ENCODE measurements around the gene DNAH1. TPM values are rescaled to one million over a fixed set of nuclear protein-coding genes. Genes with fewer than 3 reads are reported as not detected.

Gene DNAH1
- total RNA-seq, 1 donor from 2014 or later: 3.3 TPM

DNA sequence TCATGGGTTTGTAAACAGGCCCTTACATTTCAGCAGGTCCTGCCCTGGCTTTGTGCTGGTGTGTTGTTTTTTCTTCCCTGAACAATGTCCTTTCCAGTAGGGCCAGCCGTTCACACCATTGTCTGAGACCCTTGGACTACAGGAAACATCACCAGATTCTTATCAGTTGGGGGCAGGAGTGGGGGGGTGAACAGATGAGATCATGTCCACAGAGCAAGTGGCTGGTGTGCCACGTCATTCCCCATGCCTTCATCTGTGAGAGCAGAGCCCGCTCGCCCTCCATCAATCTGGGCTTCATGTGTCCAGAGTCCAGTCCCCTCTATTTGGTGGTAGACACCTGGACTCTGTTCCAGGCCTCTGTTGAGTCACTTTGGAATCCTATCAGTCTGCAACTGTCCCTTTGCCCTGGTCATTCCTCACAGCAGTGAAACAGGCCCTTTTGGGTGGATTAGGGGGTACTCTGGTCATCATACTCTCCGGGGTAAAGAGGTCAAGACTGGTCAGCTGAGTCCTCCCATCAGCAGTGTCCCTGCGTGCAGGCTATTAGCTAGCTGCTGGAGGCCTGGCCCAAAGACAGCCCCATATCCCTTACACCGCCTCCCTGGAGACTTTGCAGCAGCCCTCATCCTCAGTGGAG, 113.8 kb downstream of the DNAH1 start:
- Mint-ChIP-seq H3K27me3 (ENCODE audit: unreplicated experiment) (peaks cover 12% of the 10 kb centered on the region), H3K4me1 (ENCODE audit: unreplicated experiment) (peaks cover 75% of the 10 kb centered on the region)
- DNase-seq (ENCODE audit: low spot score): peak; percentile 74

DNA sequence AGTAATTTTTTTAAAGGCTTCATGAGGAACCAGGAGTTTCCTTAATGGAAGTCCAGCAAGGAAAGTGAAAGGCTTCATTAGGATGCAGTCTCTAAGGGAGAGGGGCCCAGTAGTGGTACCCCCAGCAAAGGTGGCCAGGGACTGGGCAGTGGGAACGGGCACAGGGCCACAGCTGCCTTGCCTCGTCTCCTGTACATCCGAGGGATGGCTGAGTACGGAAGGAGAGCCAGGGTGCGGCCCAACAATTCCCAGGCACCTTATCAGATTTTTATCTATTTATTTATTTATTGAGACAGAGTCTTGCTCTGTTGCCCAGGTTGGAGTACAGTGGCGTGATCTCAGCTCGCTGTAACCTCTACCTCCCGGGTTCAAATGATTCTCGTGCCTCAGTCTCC, 114.3 kb downstream of the DNAH1 start:
- peaks cover 26% of the 10 kb centered on the region for H3K36me3 Mint-ChIP-seq (ENCODE audit: low read depth, unreplicated experiment)
- H3K27ac Mint-ChIP-seq (ENCODE audit: unreplicated experiment): peak overlapping the region; percentile 100

More for the DNA sequence above, 113.8 kb downstream of the DNAH1 start:
- TF ChIP-seq, protein P1, sequence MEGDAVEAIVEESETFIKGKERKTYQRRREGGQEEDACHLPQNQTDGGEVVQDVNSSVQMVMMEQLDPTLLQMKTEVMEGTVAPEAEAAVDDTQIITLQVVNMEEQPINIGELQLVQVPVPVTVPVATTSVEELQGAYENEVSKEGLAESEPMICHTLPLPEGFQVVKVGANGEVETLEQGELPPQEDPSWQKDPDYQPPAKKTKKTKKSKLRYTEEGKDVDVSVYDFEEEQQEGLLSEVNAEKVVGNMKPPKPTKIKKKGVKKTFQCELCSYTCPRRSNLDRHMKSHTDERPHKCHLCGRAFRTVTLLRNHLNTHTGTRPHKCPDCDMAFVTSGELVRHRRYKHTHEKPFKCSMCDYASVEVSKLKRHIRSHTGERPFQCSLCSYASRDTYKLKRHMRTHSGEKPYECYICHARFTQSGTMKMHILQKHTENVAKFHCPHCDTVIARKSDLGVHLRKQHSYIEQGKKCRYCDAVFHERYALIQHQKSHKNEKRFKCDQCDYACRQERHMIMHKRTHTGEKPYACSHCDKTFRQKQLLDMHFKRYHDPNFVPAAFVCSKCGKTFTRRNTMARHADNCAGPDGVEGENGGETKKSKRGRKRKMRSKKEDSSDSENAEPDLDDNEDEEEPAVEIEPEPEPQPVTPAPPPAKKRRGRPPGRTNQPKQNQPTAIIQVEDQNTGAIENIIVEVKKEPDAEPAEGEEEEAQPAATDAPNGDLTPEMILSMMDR (IDR thresholded peaks at IDR 0.05; ENCODE audit: unreplicated experiment): no peak
- Mint-ChIP-seq H3K9me3 (ENCODE audit: unreplicated experiment) (no peaks in the 10 kb centered on the region), H3K4me3 (ENCODE audit: unreplicated experiment) (peak overlapping the region; percentile 56), H3K27ac (ENCODE audit: unreplicated experiment) (peak overlapping the region; percentile 100), H3K36me3 (ENCODE audit: low read depth, unreplicated experiment) (peaks cover 26% of the 10 kb centered on the region)

DNA sequence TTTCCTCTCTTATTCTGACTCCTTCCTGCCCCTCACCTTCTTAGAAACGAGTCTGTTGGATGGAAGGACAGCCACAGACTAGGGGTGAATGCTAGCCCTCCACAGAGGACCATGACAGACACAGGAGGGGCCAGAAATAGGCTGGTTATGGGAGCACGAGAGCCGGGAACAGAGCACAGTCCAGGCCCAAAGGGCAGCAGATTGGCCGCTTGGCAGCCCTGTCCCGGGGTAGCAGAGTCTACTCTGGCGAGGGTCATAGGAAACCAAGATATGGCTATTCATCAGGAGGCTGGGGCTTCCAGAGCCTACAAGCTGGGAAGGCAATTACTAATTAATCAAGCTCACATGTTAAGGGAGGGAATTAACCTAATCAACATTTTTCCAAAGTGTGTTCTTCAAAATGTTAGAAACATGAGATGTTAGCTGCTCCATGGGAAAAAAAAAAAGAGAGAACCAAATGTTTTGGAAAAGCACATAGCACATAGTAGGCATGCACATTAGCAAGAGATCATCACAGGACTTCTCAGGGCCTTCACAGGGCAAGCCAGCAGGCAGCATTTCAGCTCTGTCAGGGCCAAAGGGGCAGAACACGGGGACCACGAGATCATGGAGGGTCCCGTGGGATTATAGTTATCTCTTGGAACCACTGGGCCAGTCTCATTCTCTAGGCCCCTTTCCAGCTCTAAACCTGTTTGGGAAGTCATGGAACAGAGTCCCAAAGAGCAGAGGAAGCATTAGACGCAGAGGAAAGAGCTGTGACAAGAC, 115.5 kb downstream of the DNAH1 start:
- no peaks in the 10 kb centered on the region for H3K9me3 Mint-ChIP-seq (ENCODE audit: unreplicated experiment)
- peaks cover 81% of the 10 kb centered on the region for H3K4me1 Mint-ChIP-seq (ENCODE audit: unreplicated experiment)
- H3K4me3 Mint-ChIP-seq (ENCODE audit: unreplicated experiment): peak overlapping the region; percentile 27
- TF ChIP-seq, protein P1 (IDR thresholded peaks at IDR 0.05; ENCODE audit: unreplicated experiment): no peak
- peaks cover 9% of the 10 kb centered on the region for H3K27me3 Mint-ChIP-seq (ENCODE audit: unreplicated experiment)
- H3K36me3 Mint-ChIP-seq (ENCODE audit: low read depth, unreplicated experiment): peaks cover 31% of the 10 kb centered on the region
- DNase-seq (ENCODE audit: low spot score): no peak
- peak overlapping the region; percentile 91 for H3K27ac Mint-ChIP-seq (ENCODE audit: unreplicated experiment)

More for the DNA sequence above, 114.3 kb downstream of the DNAH1 start:
- Mint-ChIP-seq H3K9me3 (ENCODE audit: unreplicated experiment) (no peaks in the 10 kb centered on the region), H3K4me1 (ENCODE audit: unreplicated experiment) (peaks cover 73% of the 10 kb centered on the region), H3K27me3 (ENCODE audit: unreplicated experiment) (peaks cover 12% of the 10 kb centered on the region), H3K4me3 (ENCODE audit: unreplicated experiment) (no peak overlapping the region)
- TF ChIP-seq, protein P1 (IDR thresholded peaks at IDR 0.05; ENCODE audit: unreplicated experiment): no peak
- no peak for DNase-seq (ENCODE audit: low spot score)

DNA sequence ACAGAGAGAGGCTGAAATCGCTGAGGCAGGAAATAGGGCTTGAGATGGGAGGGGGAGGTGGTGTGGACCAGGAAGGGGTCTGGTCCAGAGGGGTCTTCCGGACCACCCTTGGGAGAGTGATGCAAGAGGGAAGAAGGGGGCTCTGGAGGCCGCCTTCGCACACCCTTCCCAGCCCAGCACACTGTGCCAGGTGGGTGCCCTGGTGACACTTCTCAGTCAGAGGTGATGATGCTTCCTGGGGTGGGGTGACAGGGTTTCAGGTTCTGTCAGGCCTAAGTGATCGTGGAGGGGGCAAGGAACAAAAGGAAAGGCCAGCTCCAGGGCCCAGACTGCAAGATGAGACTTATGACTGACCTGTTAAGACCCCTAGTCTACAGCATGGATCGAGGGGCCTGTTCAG, 116.1 kb downstream of the DNAH1 start:
- Mint-ChIP-seq H3K27me3 (ENCODE audit: unreplicated experiment) (peaks cover 9% of the 10 kb centered on the region), H3K4me1 (ENCODE audit: unreplicated experiment) (peaks cover 81% of the 10 kb centered on the region), H3K4me3 (ENCODE audit: unreplicated experiment) (peak overlapping the region; percentile 27), H3K36me3 (ENCODE audit: low read depth, unreplicated experiment) (peaks cover 34% of the 10 kb centered on the region), H3K9me3 (ENCODE audit: unreplicated experiment) (no peaks in the 10 kb centered on the region), H3K27ac (ENCODE audit: unreplicated experiment) (peak overlapping the region; percentile 91)
- no peak for DNase-seq (ENCODE audit: low spot score)
- TF ChIP-seq, protein P1 (IDR thresholded peaks at IDR 0.05; ENCODE audit: unreplicated experiment): no peak

DNA sequence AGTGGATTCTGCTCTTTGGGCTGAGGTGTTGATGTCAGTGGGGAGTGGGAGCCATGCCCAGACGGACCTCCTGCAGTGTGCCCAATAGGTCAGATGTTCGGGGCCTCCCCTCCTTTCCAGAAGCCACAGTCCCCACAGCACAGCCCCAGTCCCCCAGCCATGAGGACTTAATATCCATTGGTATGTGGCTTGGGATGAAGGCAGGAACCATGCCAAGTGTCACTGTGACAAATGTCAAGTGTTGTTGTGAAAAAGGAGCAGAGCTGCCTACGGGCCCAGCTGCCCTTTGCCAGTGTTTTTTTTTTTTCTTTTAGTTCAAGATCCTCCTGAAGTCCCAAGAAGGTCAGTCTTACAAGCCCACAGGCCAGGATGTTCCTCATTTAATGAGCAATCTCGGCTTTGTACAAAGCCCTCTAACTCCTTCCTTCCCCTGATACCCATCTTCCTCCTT, 116.6 kb downstream of the DNAH1 start:
- TF ChIP-seq, protein P1 (IDR thresholded peaks at IDR 0.05; ENCODE audit: unreplicated experiment): no peak
- peak overlapping the region; percentile 91 for H3K27ac Mint-ChIP-seq (ENCODE audit: unreplicated experiment)
- DNase-seq (ENCODE audit: low spot score): no peak

More for the DNA sequence above, 116.6 kb downstream of the DNAH1 start:
- H3K9me3 Mint-ChIP-seq (ENCODE audit: unreplicated experiment): no peaks in the 10 kb centered on the region
- peaks cover 78% of the 10 kb centered on the region for H3K4me1 Mint-ChIP-seq (ENCODE audit: unreplicated experiment)
- H3K4me3 Mint-ChIP-seq (ENCODE audit: unreplicated experiment): peak overlapping the region; percentile 44
- peaks cover 36% of the 10 kb centered on the region for H3K36me3 Mint-ChIP-seq (ENCODE audit: low read depth, unreplicated experiment)
- peaks cover 7% of the 10 kb centered on the region for H3K27me3 Mint-ChIP-seq (ENCODE audit: unreplicated experiment)

Data from endothelial cell (in vitro differentiated cells).